ENCODE data around the gene SYNM.

Gene SYNM

GRCh38 chr15:99182791-99183190, 77.9 kb downstream of the SYNM start:
- ChIA-PET POLR2A (ENCODE audit: low non-redundant PET) (no interaction called here), CTCF (interaction anchor here (0.9 kb wide), 1 partner anchor 14 kb away, joined by 3 read pairs; no protein-coding TSS in a partner anchor)
- TF ChIP-seq CTCF (conservative IDR thresholded peaks at IDR 0.05; ENCODE audit: low read depth): no peak
- no peak overlapping the region for H3K27ac ChIP-seq
- no peak for DNase-seq (ENCODE audit: low spot score)
